Thoracic aorta (tissue), 2 donors: ENCODE data around the gene ERMP1. TPM values are rescaled to one million over a fixed set of nuclear protein-coding genes. Genes with fewer than 3 reads are reported as not detected.
"Not testable (repeated sequence)": the region's sequence is repeated elsewhere in the genome, so short reads cannot be mapped to it uniquely, and the experiment has no call there.

Source experiments
- ATAC-seq: fragments of 150-250 bp; one replicate; pipeline ENCODE4 v1.8.0; 2017; ENCODE audit warnings: low read depth; ENCODE audit not compliant: insufficient number of reproducible peaks, low FRiP score
- DNase-seq: peaks from one replicate; pipeline ENCODE4 v3.0.0-alpha.2; 2020; ENCODE audit warnings: low spot score
- H3K27ac ChIP-seq, 2 donors: fragments of 200-600 bp; sonication (generic); 1 replicate in 1 of 2; 2 replicates in 1 of 2; pipeline ENCODE4 v1.5.1; 2016; ENCODE audit warnings: mild to moderate bottlenecking in 2 of 2, moderate library complexity in 2 of 2
- H3K27me3 ChIP-seq: fragments of 200-600 bp; sonication (generic); replicated peaks from 2 replicates; pipeline ENCODE4 v1.6.0; 2016; ENCODE audit warnings: mild to moderate bottlenecking; ENCODE audit not compliant: insufficient read depth
- H3K36me3 ChIP-seq: fragments of 200-600 bp; sonication (generic); one replicate; pipeline ENCODE4 v1.5.1; 2016
- H3K4me1 ChIP-seq, 2 donors: fragments of 200-600 bp; sonication (generic); 1 replicate in 1 of 2; 2 replicates in 1 of 2; pipeline versions ENCODE4 v1.5.1 to v1.6.0; 2016; ENCODE audit warnings: low read depth in 2 of 2, mild to moderate bottlenecking in 1 of 2; ENCODE audit not compliant: control insufficient read depth in 1 of 2
- H3K4me3 ChIP-seq: fragments of 200-600 bp; sonication (generic); 2 replicates; pipeline ENCODE4 v1.5.1; 2016; ENCODE audit warnings: mild to moderate bottlenecking
- H3K9me3 ChIP-seq: fragments of 200-600 bp; sonication (generic); 2 replicates; pipeline ENCODE4 v1.5.1; 2016
- CTCF ChIP-seq: fragments of 200-600 bp; sonication (generic); IDR thresholded peaks from one replicate; pipeline ENCODE4 v1.5.1; 2019; ENCODE audit warnings: antibody characterized with exemption
- total RNA-seq, 2 donors: library from RNA; depleted of rRNA; stranded (reverse); fragments of >200 nt; gene quantifications; one replicate each; pipeline versions ENCODE4 v1.1.0 to v1.2.3, GENCODE V29; 2016

ERMP1 gene
- total RNA-seq, 2 donors from 2014 or later = 9.0 to 14.5 TPM

GRCh38 chr9:5813824-5814223, 19.1 kb downstream of the ERMP1 start:
- no peak overlapping the region for H3K4me3 ChIP-seq
- ATAC-seq (no peak), DNase-seq (no peak)
- H3K9me3 ChIP-seq = no peaks in the 10 kb centered on the region
- no peaks in the 10 kb centered on the region for H3K27me3 ChIP-seq
- peaks cover 9% of the 10 kb centered on the region for H3K36me3 ChIP-seq
- H3K27ac ChIP-seq = no peak overlapping the region
- TF ChIP-seq CTCF = no peak
- H3K4me1 ChIP-seq = no peaks in the 10 kb centered on the region

- DNase-seq (no peak), ATAC-seq (no peak)
- no peak overlapping the region for H3K27ac ChIP-seq
- H3K36me3 ChIP-seq = peaks cover 9% of the 10 kb centered on the region
- no peak for TF ChIP-seq CTCF
- H3K4me1 ChIP-seq = no peaks in the 10 kb centered on the region
- no peaks in the 10 kb centered on the region for H3K27me3 ChIP-seq
- H3K9me3 ChIP-seq = no peaks in the 10 kb centered on the region
- no peak overlapping the region for H3K4me3 ChIP-seq
Observed at GRCh38 chr9:5811751-5812150, 21.2 kb downstream of the ERMP1 start.

GRCh38 chr9:5805478-5805877, 27.4 kb downstream of the ERMP1 start:
- DNase-seq = no peak
- ATAC-seq = no peak
- TF ChIP-seq CTCF = no peak
- H3K36me3 ChIP-seq = no peaks in the 10 kb centered on the region
- H3K4me1 ChIP-seq = peaks cover 11 to 13% of the 10 kb centered on the region in 2 donors
- no peak overlapping the region for H3K4me3 ChIP-seq
- no peaks in the 10 kb centered on the region for H3K27me3 ChIP-seq
- H3K9me3 ChIP-seq = no peaks in the 10 kb centered on the region
- H3K27ac ChIP-seq = no peak overlapping the region

GRCh38 chr9:5801739-5802113, 31.2 kb downstream of the ERMP1 start:
- Histone ChIP-seq H3K27me3 (no peaks in the 10 kb centered on the region), H3K27ac (peak overlapping the region in 1 of 2 donors; percentile 42), H3K4me1 (peaks cover 15% of the 10 kb centered on the region in 2 donors), H3K9me3 (no peaks in the 10 kb centered on the region), H3K4me3 (no peak overlapping the region), H3K36me3 (no peaks in the 10 kb centered on the region)
- DNase-seq (no peak), ATAC-seq (no peak)
- TF ChIP-seq CTCF = no peak

- Histone ChIP-seq H3K4me1 (peaks cover 15% of the 10 kb centered on the region in 2 donors), H3K4me3 (no peak overlapping the region), H3K27ac (peak overlapping the region in 1 of 2 donors; percentile 42), H3K36me3 (no peaks in the 10 kb centered on the region), H3K9me3 (no peaks in the 10 kb centered on the region), H3K27me3 (no peaks in the 10 kb centered on the region)
- ATAC-seq (no peak), DNase-seq (no peak)
- TF ChIP-seq CTCF = no peak
Observed at GRCh38 chr9:5800969-5801738, 31.8 kb downstream of the ERMP1 start.

GRCh38 chr9:5800378-5800777, 32.5 kb downstream of the ERMP1 start:
- not testable (repeated sequence) for DNase-seq, H3K27me3 ChIP-seq, ATAC-seq, H3K36me3 ChIP-seq, H3K4me3 ChIP-seq, H3K9me3 ChIP-seq
- Histone ChIP-seq H3K4me1 (peaks cover 15% of the 10 kb centered on the region in 2 donors), H3K27ac (peak overlapping the region in 1 of 2 donors; percentile 42)
